T-helper 2 cell (primary cell): ENCODE measurements around the gene FAM50A.
"Not testable (repeated sequence)": the region's sequence is repeated elsewhere in the genome, so short reads cannot be mapped to it uniquely, and the experiment has no call there.

Experiments
- DNase-seq, 5 experiments: peaks; one replicate each; pipeline versions ENCODE4 v3.0.0 to v3.0.0-alpha.2; 2012 to 2022
- total RNA-seq, 2 donors: gene quantifications; one replicate each; lab custom pipeline; 2026; lab: John Stamatoyannopoulos, UW

Gene FAM50A
- 49.8 to 50.2 reads per million in 2 donors for total RNA-seq

GRCh38 chrX:154443992-154444754 is at the start of gene FAM50A:
FAM50A (plus strand) TSS chrX:154444141; CDS start chrX:154444236, 95 bp downstream.
- DNase-seq, result peak; percentile 51 to 81 (median 64)

DNA sequence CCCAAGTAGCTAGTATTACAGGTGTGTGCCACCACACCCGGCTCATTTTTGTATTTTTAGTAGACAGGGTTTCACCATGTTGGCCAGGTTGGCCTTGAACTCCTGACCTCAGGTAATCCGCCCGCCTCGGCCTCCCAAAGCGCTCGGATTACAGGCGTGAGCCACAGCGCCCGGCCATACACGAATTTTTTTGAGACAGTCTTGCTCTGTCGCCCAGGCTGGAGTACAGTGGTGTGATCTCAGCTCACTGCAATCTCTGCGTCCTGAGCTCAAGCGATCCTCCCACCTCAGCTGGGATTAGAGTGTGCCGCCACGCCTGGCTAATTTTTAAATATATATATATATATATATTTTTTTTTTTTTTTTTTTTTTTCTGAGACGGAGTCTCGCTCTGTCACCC is 47.6 kb upstream of the FAM50A start:
- not testable (repeated sequence) for DNase-seq

GRCh38 chrX:154396973-154397887 is 46.7 kb upstream of the FAM50A start:
- peak in 4 of 5 experiments; percentile 31 to 74 (median 50) for DNase-seq

DNA sequence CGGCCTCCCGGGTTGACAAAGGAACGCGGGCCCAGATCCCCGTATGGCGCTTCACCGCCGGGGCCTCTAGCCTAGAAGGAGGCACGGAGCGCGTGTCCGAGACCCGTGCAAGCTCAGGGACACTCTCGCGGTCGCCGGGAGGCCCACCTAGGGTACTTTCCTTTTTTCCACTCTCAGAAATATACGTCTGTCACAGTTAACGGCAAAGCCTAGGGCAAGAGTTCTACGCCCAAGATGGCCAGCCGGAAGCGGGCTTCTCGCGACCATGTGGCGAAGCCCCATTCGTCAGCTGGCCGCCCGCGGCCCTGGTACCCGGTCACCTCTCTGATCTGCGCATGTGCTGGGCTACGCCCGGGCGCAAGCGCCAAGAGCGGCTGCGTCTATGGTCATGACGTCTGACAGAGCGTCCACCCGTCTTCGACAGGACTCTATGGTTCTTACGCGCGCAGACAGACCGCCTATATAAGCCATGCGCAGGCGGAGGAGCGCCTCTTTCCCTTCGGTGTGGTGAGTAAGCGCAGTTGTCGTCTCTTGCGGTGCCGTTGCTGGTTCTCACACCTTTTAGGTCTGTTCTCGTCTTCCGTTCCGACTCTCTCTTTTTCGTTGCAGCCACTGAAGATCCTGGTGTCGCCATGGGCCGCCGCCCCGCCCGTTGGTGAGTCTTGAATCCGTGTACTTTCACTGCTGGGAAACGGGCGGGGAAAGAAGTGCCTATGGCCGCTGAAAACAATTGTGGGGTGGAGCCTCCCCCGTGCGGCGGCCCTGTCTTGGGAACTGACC is 45.9 kb upstream of the FAM50A start, which contains the start of gene RPL10:
Gene RPL10, plus strand, starts transcription at position 490 of the 780 bp plus-strand sequence. Its CDS starts 143 bp downstream, at position 633.
- peak; percentile 63 to 97 (median 82) for DNase-seq

DNA sequence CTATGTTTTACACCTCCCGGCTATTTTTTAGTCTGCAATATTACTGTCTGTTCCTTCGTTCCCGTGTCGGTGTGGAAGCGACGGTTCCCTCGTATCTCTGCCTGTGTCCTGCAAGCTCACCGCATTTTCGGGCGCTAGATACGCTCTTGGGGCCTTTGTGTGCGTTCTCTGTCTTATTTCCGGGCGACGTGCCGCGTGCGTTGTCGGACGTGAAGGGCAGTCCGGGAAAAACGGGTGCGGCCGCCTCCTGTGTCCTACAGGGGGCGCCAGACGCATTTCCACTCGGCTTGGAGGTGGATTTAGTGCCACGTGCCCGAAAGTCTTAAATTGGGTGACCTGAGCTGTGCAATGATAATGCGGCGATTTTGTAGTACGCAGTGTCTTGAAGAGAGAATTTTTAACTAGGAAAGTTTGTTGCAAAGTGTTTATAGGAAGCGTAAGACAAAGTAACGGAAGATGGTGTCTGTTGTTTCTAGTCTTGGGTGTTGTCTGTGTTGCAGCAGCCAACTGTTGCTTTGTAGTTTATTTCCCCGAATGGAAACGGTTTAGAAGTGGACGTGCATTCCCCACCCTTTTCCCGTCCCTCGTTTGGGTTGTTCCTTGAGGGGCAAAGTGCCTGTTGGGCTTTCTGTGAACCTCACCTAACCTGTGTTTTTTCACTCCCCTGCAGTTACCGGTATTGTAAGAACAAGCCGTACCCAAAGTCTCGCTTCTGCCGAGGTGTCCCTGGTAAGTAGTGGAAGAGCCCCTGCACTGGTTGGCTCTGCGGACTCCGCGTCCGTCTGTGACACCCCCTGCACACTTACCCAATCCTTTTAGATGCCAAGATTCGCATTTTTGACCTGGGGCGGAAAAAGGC is 45.0 kb upstream of the FAM50A start:
- DNase-seq, result peak; percentile 46 to 91 (median 68)

GRCh38 chrX:154399527-154400368 is 44.2 kb upstream of the FAM50A start:
- peak in 4 of 5 experiments; percentile 7 to 53 (median 24) for DNase-seq

- DNase-seq, result not testable (repeated sequence)
Measured at GRCh38 chrX:154400369-154400817, 43.5 kb upstream of the FAM50A start.

DNA sequence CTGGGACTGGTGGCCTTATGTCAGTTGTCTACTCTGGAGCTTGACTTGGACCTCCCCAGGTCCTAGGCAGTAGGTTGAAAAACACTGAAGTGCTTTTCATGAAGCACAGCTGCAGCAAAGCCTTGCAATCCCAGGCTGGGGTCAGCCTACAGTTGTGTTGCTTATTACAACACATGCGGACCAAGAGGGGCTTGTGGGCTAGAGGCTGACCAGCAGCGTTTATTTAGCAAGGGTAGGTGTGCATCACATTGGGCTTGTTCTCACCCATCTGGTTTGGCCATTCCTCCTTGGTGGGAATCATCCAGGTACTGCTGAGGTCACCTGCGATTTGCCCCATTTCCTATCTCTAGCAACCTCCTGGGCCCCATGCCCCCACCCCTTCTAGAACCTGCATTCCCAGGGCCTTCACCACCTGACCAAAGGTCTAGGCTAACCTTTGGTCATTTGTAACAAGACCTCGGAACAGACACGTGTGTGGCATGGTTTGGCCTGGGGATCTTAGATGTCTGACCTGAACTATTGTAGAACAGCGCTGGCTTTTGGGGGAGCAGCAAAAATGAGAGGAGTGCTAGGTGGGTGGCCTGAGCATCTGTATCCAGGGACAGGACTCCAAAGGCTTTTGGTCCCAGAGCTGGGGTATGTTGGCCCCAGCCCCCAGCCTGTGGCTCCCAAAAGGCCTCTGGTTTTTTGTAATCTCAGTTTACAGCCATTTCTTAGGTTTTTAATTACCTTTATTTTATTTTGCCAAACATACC is 42.7 kb upstream of the FAM50A start:
- DNase-seq, result peak in 2 of 5 experiments; percentile 10 to 18

DNA sequence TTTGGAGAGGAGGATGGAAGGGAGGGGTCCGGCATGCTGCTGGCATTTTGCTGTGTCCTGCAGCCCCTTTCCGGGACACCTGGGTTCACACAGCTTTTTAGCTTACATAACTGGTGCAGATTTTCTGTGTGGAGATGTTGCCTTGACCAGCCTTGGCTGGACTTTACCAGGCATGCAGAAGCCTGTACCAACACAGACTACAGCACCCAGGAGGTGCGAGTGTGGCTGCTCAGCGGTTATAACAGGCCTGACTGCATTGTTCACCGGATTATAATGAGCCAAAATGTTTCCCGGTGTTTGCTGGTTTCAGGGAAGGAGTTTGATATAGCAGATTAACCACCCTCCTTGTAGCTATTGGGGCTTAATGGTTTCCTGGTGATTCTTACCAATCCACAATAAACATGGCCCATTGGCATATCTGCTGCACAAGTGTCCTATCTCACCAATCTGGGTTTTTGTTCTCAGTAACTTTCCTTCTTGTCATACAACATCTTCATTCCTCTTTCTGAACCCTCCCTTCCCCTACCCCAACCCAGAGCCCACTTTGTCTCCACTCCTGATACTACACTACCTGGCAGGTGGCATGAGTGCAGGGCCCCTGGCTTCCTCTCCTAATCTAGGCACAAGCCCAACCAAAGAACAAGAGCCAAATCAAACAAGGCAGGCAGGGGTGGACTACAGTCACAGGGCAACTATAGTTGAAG is 41.9 kb upstream of the FAM50A start:
- no peak for DNase-seq

GRCh38 chrX:154402622-154403127 is 41.3 kb upstream of the FAM50A start:
- no peak for DNase-seq

DNA sequence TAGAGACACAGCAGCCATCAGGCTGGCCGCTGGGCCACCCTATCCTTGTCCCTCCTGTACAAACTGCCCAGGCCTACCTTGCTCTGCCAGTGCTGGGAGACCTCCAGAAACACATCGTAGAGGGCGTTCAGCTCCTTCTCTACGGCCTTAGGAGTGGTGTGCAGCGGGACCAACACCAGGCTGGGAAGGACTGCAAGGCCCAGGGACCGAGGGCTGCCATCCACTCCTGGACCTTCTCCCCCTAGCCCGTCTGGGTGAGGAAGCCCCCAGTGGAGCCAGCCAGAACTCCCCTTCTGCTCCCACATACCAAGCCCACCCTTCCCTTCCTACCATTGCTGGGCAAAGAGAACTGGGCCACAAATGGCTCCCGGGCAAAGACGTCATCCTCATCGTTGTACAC is 40.7 kb upstream of the FAM50A start:
- DNase-seq, result no peak

DNA sequence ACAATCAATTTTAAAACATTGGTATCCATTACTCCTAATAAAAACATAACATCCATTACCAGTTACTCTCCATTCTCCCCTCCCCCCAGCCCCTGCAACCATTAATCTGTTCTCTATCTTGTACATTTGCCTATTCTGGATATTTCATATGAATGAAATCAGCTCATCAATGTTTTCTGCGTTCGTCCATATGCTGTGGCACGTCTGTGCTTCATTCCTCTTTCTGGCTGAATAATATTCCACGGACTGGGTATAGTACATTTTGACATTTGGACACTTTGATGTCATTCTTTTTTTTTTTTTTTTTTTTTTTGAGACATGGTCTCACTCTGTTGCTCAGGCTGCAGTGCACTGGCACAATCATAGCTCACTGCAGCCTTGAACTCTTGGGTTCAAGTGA is 40.1 kb upstream of the FAM50A start:
- no peak for DNase-seq

DNA sequence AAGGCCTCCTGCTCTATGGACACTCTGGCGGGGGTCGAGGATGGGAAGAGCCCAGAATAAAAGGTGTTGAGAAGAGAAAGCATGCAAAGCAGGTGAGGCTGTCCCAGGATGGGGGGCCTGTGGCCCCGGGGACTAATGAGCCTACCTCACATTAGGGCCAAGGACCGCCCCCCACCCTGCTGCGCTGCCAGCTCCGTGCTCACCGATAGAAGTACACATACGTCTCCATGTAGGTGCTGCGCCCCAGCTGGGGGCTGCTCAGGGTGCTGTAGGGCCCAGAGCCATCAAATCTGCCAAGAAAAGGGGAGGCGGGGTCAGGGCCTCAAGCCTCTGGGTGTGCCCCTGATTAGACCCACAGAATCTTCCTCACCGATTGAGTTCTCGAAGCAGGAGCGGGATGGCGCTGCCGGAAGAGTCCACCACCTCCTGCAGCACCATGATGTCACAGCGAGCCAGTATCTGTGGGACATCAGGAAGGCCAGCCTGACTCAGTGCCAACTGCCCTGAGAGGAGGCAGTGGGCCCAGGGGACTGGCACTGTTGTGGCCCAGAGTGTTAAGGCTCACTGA is 39.2 kb upstream of the FAM50A start:
- DNase-seq, result no peak

GRCh38 chrX:154408659-154409221 is 35.2 kb upstream of the FAM50A start:
- no peak for DNase-seq

- DNase-seq, result no peak
Measured at GRCh38 chrX:154409222-154409871, 34.6 kb upstream of the FAM50A start, which contains the start of gene DNASE1L1. DNASE1L1 (minus strand) TSS chrX:154409254; CDS start chrX:154405568, 3,686 bp downstream.

DNA sequence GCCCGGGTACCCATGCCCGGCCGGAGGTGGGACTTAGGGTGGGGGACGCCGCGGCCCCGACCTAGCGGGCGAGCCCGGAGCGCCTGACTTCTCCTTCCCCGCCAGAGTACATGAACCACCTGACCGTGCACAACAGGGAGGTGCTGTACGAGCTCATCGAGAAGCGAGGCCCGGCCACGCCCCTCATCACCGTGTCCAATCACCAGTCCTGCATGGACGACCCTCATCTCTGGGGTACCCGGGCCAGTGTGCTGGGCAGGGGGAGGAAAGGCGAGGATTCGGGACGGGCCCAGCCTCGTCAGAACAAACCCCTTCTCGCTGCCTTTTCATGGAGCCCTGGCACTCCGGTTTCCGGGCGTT is 32.0 kb upstream of the FAM50A start:
- DNase-seq, result peak in 4 of 5 experiments; percentile 22 to 78 (median 40)

DNA sequence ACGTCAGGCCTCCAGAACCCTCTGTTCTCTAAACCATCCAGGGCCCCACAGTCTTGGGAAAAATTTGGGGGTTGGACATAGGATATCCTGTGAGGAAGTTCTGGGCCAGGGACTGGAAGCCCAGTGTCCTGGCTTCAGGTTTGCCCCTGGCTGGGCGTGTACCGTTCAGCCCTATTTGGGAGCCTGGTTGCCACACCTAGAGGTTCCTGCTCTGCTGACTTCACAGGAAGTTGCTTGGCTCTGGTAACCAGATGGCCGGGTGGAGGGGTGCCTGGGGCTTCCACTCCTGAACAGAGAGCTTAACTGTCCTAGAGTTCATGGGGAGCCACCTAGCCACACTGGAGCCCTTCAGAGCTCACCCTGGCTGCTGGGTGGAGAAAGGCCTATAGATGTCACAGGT is 31.5 kb upstream of the FAM50A start:
- DNase-seq, result peak in 2 of 5 experiments; percentile 32 to 72
